ENCODE results near the gene UPB1. TPM values are rescaled to one million over a fixed set of nuclear protein-coding genes. Genes with fewer than 3 reads are reported as not detected.

UPB1 gene
- total and polyA plus RNA-seq, 9 of the 15 experiments (the other 6 are each of a cell fraction or from before 2014, with no cell fraction given), result 0.06 to 0.11 TPM; not detected in 7

DNA sequence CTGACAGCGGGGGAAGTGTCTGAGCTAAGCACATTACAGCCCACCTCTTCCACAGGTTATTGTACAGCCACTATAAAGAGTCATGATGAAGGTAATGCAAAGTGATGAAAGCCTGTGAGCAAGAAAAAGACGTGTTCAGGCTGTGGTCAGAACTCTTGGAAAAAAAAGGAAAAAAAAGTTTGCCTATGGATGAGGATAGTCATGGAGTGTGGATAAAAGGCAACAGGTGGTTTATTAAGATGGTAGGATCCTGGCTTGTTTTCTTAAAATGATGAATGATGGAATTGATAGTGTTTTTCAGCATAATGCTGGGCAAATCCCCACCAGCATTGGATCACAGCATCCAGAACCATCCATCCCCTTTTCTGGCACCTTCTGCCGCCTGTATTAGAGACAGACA lies 23.1 kb downstream of the UPB1 start:
- H3K9me1 ChIP-seq (ENCODE audit: control insufficient read depth, insufficient read depth, low read length), result no peaks in the 10 kb centered on the region
- H3K4me2 ChIP-seq (ENCODE audit: insufficient read depth, low read length), result no peak overlapping the region
- in situ Hi-C loops (cut with MboI), result loop anchor here (25.0 kb wide), 1 partner anchor 556 kb away; the partner anchor contains the start of genes DDT, DDTL and GSTT2B
- FAIRE-seq (no peak), DNase-seq (ENCODE audit: extremely low read depth in 1 of 4, low spot score in 3 of 4) (no peak), ATAC-seq (no peak)
- CTCF ChIA-PET (ENCODE audit: low intra/inter-chr PET ratio), result no interaction called here
- TF ChIP-seq ZNF583 (CRISPR knock-in tag; IDR thresholded peaks at IDR 0.05) (no peak), PHF8 (IDR thresholded peaks at IDR 0.05; ENCODE audit: borderline replicate concordance, low read length) (no peak), CREBBP (IDR thresholded peaks at IDR 0.05; ENCODE audit: low read depth, low read length) (no peak), PHB (CRISPR knock-in tag; IDR thresholded peaks at IDR 0.05) (no peak), TSC22D4 (tag; IDR thresholded peaks at IDR 0.05) (no peak), PTRF (tag; IDR thresholded peaks at IDR 0.05) (no peak), EGR1 (conservative IDR thresholded peaks at IDR 0.05) (no peak), DIDO1 (tag; IDR thresholded peaks at IDR 0.05; ENCODE audit: low read depth) (no peak), ZBTB9 (CRISPR knock-in tag; IDR thresholded peaks at IDR 0.05) (no peak)
- TF ChIP-seq, protein P1, sequence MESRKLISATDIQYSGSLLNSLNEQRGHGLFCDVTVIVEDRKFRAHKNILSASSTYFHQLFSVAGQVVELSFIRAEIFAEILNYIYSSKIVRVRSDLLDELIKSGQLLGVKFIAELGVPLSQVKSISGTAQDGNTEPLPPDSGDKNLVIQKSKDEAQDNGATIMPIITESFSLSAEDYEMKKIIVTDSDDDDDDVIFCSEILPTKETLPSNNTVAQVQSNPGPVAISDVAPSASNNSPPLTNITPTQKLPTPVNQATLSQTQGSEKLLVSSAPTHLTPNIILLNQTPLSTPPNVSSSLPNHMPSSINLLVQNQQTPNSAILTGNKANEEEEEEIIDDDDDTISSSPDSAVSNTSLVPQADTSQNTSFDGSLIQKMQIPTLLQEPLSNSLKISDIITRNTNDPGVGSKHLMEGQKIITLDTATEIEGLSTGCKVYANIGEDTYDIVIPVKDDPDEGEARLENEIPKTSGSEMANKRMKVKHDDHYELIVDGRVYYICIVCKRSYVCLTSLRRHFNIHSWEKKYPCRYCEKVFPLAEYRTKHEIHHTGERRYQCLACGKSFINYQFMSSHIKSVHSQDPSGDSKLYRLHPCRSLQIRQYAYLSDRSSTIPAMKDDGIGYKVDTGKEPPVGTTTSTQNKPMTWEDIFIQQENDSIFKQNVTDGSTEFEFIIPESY (CRISPR knock-in tag; IDR thresholded peaks at IDR 0.05), result no peak
- TF ChIP-seq, protein P2, sequence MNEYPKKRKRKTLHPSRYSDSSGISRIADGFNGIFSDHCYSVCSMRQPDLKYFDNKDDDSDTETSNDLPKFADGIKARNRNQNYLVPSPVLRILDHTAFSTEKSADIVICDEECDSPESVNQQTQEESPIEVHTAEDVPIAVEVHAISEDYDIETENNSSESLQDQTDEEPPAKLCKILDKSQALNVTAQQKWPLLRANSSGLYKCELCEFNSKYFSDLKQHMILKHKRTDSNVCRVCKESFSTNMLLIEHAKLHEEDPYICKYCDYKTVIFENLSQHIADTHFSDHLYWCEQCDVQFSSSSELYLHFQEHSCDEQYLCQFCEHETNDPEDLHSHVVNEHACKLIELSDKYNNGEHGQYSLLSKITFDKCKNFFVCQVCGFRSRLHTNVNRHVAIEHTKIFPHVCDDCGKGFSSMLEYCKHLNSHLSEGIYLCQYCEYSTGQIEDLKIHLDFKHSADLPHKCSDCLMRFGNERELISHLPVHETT (CRISPR knock-in tag; conservative IDR thresholded peaks at IDR 0.05 in 1 of 2, IDR thresholded peaks at IDR 0.05 in 1 of 2), result no peak
- WGBS (ENCODE audit: insufficient coverage, low coverage, missing lambda C conversion rate), result 26% methylated on average over 2 of the region's 3 CpGs
- H3K4me1 ChIP-seq (replicated peaks in 1 of 2; ENCODE audit: control insufficient read depth in 2 of 2, insufficient read depth in 2 of 2, low read length in 2 of 2), result peaks cover 4 to 5% of the 10 kb centered on the region in 2 experiments; a peak in 4 of 5 replicates
- H2AFZ ChIP-seq (ENCODE audit: low read depth, low read length), result no peak overlapping the region
- no peak overlapping the region for H3K27ac ChIP-seq (ENCODE audit: extremely low read depth, low read depth, low read length)
- 0 out of 2 replicates have a peak, but pooled peaks cover 3% of the 10 kb centered on the region for H4K20me1 ChIP-seq (replicated peaks; ENCODE audit: control insufficient read depth, insufficient read depth, low read length)
- no TSS peak for BruUV-seq (replicated peaks)
- intact Hi-C loops (cut with micrococcal nuclease), result no loop called here
- no peaks in the 10 kb centered on the region for H3K27me3 ChIP-seq (ENCODE audit: control insufficient read depth in 2 of 2, insufficient read depth in 2 of 2, low read length in 2 of 2)
- POLR2A ChIA-PET, result no interaction called here
- no peak overlapping the region for H3K9ac ChIP-seq (ENCODE audit: insufficient read depth in 1 of 2, low read depth in 2 of 2, low read length in 2 of 2)
- H3K36me3 ChIP-seq (ENCODE audit: control insufficient read depth, insufficient read depth, low read length), result no peaks in the 10 kb centered on the region
- no peaks in the 10 kb centered on the region for H3K79me2 ChIP-seq (ENCODE audit: control insufficient read depth, insufficient read depth, low read length)
- H3K9me3 ChIP-seq (replicated peaks; ENCODE audit: control insufficient read depth, insufficient read depth, low read depth, low read length), result no peaks in the 10 kb centered on the region
- H3K4me3 ChIP-seq, result no peak overlapping the region

All from K562 (cell line).